HG03175 (cell line): ENCODE results near the gene CAMKK1.
A peak's percentile ranks its signal among the peaks of the same experiment; 100 is the strongest.
"Not testable (repeated sequence)": the region's sequence is repeated elsewhere in the genome, so short reads cannot be mapped to it uniquely, and the experiment has no call there.

ENCODE experiments used
- ATAC-seq: cut with Tn5 transposase; IDR thresholded peaks from one replicate; pipeline ENCODE4 v1.9.1; 2021; ENCODE audit warnings: mild to moderate bottlenecking, moderate library complexity; ENCODE audit not compliant: unreplicated experiment

Gene CAMKK1

GRCh38 chr17:3848229-3848835 lies 44.5 kb downstream of the CAMKK1 start:
- no peak for ATAC-seq

DNA sequence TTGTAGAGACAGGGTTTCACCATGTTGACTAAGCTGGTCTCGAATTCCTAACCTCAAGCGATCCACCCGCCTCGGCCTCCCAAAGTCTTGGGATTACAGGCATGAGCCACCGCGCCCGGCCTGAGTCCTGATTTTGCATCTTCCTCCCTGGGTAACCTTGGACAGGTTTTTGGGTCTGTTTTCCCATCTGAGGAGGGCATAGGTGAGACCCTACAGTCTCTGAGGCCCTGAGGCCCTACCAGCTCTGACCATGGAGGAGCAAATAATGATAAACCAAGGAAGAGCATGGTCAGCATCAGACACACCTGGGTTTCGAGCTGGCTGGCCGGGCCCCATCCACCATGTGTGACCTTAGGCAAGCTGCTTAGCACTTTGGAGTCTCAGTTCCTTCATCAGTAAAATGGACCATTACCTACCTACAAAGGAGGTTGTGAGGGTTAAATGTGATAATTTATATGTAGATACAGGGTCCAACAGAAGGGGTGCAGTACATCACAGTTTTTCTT lies 45.6 kb downstream of the CAMKK1 start:
- no peak for ATAC-seq

- no peak for ATAC-seq
Measured at GRCh38 chr17:3846437-3847164, 46.3 kb downstream of the CAMKK1 start.

DNA sequence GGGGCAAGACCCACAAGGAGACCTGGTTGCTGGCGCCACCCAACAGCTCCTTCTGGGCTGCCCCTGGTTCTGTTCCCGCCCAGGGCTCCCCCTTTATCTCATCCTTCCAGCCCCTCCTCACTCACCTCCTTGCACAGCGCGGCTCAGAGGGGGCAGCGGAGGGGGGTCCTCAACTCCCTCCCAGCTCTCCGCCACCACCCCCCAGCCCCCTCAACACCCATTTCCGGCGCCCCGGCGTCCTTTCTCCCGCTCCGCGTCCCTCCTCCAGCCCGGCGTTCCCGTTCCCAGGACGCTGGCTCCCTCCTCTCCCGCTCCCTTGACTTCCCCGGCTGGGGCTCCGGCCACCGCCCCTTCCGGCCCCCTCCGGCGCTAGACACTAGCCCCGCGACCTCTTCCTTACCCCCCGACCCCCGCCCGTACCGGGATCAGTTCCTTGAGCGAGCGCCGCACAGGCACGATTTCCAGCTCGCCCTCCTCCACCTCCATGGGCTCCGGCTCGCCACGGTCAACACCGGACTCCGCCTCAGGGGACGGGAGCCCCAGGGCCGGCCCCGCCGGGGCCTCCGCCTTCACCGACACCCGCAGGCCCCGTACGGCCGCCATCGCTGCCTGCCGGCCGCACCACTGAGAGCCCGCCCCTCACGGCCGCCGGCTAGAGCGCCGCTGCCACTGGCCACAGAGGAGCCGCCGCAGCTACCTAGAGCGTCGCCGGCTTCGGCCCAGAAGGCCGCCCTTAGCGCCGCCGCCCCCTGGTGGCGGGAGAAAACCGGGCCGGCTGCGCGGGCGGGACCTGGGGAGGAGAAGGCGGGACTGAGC lies 47.0 kb downstream of the CAMKK1 start, which contains the start of gene NCBP3:
Gene NCBP3 (minus strand): TSS at position 626 of the 816 bp plus-strand sequence. CDS start 23 bp downstream, at position 603.
- ATAC-seq = peak; percentile 92

DNA sequence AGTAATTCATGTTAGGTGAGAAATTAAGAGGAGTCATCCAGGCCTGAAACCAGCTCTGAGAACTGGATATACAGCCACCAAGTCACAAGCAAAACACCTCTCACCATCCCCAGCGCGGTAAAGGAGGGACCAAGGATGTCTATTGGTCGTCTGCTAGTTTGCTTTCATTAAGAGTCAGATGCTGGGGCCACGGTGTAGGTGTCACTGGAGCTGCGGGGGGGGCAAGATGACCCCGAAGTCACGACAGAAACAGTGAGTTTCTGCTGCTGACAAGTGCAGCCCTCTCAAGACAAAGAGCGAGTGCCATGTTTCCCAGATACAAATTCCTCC lies 47.6 kb downstream of the CAMKK1 start:
- peak; percentile 29 for ATAC-seq

DNA sequence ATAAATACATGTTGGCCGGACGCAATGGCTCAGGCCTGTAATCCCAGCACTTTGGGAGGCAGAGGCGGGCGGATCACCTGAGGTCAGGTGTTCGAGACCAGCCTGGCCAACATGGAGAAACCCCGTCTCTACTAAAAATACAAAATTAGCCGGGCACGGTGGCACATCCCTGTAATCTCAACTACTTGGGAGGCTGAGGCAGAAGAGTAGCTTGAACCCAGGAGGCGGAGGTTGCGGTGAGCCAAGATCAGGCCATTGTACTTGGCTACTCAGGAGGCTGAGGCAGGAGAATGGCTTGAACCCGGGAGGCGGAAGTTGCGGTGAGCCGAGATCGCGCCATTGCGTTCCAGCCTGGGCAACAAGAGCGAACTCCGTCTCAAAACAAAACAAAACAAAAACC lies 48.3 kb downstream of the CAMKK1 start:
- not testable (repeated sequence) for ATAC-seq

GRCh38 chr17:3843935-3844516 lies 48.8 kb downstream of the CAMKK1 start:
- no peak for ATAC-seq

- no peak for ATAC-seq
Measured at GRCh38 chr17:3838206-3838605, 54.6 kb downstream of the CAMKK1 start.

- ATAC-seq = no peak
Measured at GRCh38 chr17:3836551-3836950, 56.3 kb downstream of the CAMKK1 start.

- no peak for ATAC-seq
Measured at GRCh38 chr17:3835410-3836229, 57.2 kb downstream of the CAMKK1 start.

DNA sequence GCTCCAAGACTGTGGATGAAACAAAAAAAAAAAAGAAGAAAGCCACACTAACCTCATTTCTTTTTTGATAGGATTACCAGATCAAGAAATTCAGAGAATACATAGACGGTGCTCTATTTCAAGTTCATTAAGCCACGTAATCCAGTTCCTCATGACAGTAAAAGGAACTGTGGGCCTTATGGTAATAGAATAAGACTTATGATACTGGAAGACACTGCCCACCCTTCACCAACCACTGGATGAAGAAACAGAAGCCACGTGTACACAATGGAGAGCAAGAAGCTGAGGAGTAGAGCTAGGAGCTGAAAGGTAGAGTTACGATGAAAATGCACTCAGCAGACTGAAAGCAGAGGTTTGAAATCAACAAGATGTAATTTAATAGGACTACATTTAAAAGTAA lies 58.0 kb downstream of the CAMKK1 start:
- no peak for ATAC-seq

- no peak for ATAC-seq
Measured at GRCh38 chr17:3828852-3829232, 64.0 kb downstream of the CAMKK1 start.

DNA sequence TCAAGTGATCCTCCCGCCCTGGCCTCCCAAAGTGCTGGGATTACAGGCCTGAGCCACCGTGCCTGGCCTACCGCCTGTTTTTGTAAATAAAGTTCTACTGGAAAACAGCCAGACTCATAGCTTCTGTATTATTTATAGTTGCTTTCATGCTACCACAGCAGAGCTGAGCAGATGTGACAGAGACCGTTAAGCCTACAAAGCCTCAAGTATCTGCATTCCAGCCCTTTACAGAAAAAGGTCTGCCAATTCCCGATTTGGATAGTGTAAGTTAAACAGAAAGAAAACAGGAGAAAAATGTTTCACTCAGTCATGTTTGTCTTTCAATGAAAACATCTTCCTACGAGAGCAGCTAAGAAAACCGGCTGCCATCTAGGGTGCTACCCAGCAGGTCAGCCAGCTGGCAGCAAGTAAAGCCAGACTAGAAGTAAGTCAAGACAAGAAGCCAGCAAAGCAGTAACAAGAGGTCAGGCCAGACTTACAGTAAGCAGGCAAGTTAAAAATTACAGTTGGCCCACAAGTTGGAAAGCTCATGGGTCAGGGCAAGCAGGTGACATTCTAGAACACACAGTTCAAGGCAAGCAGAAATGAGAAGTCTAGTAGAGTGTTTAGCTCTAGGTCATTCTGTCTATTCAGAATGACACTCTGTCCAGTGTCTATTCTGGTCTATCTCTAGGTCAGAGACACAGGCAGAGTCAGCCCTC lies 64.6 kb downstream of the CAMKK1 start:
- no peak for ATAC-seq

DNA sequence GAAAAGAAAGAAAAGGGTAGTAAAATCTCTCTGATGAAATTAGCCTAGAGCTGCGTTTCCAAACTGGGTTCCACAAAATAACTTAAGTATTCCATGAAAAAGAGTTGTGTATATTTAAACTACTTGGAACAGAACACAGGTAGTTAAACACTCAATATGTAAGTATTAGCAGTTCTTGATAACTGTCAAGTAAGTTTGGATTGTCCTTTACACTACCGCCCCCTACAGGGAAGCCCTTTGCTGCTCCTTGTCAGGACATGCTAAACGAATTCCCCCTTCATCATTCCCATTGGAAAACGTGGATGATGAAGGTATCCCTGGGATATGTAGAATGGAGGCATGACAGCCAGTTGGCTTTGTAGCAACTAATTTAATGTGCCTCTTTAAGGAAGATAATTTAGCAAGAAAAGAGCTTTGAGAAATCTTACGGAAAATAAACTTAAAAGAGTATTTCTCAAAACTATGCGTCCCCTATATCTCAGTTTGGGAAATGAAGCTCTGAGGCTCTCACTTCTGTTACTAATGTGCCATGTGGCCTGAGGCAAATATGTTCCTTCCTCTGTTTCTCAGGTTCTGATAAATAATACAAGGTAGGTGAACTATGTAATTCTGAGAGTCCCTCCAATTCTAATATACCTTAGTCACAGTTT lies 65.6 kb downstream of the CAMKK1 start:
- ATAC-seq = no peak

DNA sequence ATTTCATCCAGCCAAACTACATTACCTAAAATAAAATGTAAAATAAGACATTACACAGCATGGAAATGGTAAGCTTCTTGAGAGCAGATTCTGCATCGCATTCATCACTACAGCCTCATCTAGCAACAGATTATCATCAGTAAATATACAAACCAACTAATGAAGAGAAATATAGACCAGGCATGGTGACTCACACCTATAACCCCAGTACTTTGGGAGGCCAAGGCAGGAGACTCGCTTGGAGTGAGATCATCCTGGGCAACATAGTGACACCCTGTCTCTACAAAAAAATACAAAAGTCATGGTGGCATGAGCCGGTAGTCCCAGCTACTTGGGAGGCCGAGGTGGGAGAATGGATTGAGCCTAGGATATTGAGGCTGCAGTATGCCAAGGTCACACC lies 66.7 kb downstream of the CAMKK1 start:
- no peak for ATAC-seq

DNA sequence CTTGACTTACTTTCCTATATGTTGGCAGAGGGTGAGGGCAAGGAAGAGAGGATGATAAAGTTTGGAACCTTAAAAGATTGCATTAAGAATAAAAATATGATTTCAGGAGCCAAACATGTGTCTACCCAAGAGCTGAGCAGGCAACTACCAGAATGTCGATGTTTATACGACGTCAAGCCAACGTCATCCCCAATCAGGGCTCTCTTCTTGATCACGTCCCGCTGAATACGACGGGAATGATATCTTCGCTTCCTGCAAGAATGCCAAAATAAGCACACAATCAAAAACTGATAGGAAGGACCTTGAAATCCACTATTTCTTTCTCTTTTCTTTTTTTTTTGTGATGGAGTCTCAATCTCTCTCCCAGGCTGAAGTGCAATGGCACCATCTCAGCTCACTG lies 71.8 kb downstream of the CAMKK1 start:
- ATAC-seq = no peak

- no peak for ATAC-seq
Measured at GRCh38 chr17:3818786-3819185, 74.1 kb downstream of the CAMKK1 start.

DNA sequence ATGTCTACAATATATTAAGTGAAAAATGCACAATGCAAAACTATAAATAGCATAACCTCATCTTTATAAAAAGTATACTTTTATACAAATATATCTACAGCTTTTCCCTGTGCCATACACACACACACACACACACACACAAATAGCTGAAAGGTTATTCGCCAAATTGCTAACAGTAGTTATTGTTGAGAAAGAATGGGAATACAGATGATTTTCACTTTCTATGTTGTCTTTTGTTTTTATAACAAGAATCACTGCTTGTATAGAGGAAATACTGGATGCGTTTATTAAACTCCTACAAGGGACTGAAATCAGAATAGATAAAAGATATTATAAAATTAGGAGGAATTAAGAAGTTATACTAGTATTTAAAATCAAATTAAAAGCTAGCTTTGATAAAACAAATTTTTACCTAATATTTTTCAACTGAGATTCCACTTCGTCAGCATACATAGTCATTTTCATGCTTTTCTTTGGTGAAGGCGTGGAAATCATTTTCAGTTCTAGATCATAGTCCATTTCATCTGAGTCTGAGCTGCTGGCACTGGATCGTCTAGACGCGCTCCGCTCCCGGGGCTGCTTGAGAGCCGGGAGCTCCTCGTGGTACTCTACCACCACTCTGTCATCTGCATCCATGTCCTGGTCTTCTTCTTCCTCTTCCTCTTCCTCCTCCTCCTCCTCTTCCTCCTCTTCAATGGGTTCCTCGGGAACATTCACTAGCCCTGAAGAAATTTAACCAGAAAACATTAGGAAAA lies 74.8 kb downstream of the CAMKK1 start:
- ATAC-seq = no peak

- ATAC-seq = no peak
Measured at GRCh38 chr17:3815925-3816324, 76.9 kb downstream of the CAMKK1 start.
